Measurements from ENCODE around the gene DLEU7. TPM values are rescaled to one million over a fixed set of nuclear protein-coding genes. Genes with fewer than 3 reads are reported as not detected.

DLEU7 gene
- total and polyA plus RNA-seq, 9 of the 15 experiments (the other 6 are each of a cell fraction or from before 2014, with no cell fraction given): 0.03 to 0.06 TPM; not detected in 7

- ATAC-seq: no peak
Observed at GRCh38 chr13:50783717-50784290, 59.7 kb downstream of the DLEU7 start.

More at GRCh38 chr13:50783717-50784290, 59.7 kb downstream of the DLEU7 start:
- Histone ChIP-seq H3K27ac (ENCODE audit: extremely low read depth, low read depth, low read length) (no peak overlapping the region), H4K20me1 (replicated peaks; ENCODE audit: control insufficient read depth, insufficient read depth, low read length) (no peaks in the 10 kb centered on the region), H3K9ac (ENCODE audit: insufficient read depth in 1 of 2, low read depth in 2 of 2, low read length in 2 of 2) (no peak overlapping the region), H3K4me1 (replicated peaks in 1 of 2; ENCODE audit: control insufficient read depth in 2 of 2, insufficient read depth in 2 of 2, low read length in 2 of 2) (no peaks in the 10 kb centered on the region), H3K36me3 (ENCODE audit: control insufficient read depth, insufficient read depth, low read length) (no peaks in the 10 kb centered on the region), H3K4me2 (ENCODE audit: insufficient read depth, low read length) (no peak overlapping the region), H2AFZ (ENCODE audit: low read depth, low read length) (no peak overlapping the region), H3K27me3 (ENCODE audit: control insufficient read depth in 2 of 2, insufficient read depth in 2 of 2, low read length in 2 of 2) (peaks cover 3 to 11% of the 10 kb centered on the region in 2 experiments; a peak in 3 of 5 replicates), H3K9me3 (replicated peaks; ENCODE audit: control insufficient read depth, insufficient read depth, low read depth, low read length) (no peaks in the 10 kb centered on the region), H3K4me3 (no peak overlapping the region), H3K79me2 (ENCODE audit: control insufficient read depth, insufficient read depth, low read length) (no peaks in the 10 kb centered on the region), H3K9me1 (ENCODE audit: control insufficient read depth, insufficient read depth, low read length) (no peaks in the 10 kb centered on the region)
- DNase-seq (ENCODE audit: extremely low read depth in 1 of 4, low spot score in 3 of 4) (no peak), FAIRE-seq (no peak)
- TF ChIP-seq SPI1 (IDR thresholded peaks at IDR 0.05; ENCODE audit: borderline replicate concordance, low read depth, low read length) (peak; percentile 89), CLOCK (CRISPR knock-in tag; IDR thresholded peaks at IDR 0.05; ENCODE audit: borderline replicate concordance) (no peak)
- 7% methylated on average over 6 of the region's 6 CpGs for WGBS (ENCODE audit: insufficient coverage, low coverage, missing lambda C conversion rate)
- CTCF ChIA-PET (ENCODE audit: low intra/inter-chr PET ratio): no interaction called here
- intact Hi-C loops (cut with micrococcal nuclease) (no loop called here), in situ Hi-C loops (cut with MboI) (no loop called here)
- BruUV-seq (replicated peaks): no TSS peak
- POLR2A ChIA-PET: no interaction called here

Measured in K562 (cell line).